NCI-H2107 treated with DMSO at 0.1 percent for 48 hours (cell line): ENCODE data around the gene UQCRQ.

ENCODE experiments used
- DNase-seq: peaks from one replicate; lab custom pipeline; 2025; ENCODE audit not compliant: unreplicated experiment; lab: John Stamatoyannopoulos, UW

The UQCRQ gene

DNA sequence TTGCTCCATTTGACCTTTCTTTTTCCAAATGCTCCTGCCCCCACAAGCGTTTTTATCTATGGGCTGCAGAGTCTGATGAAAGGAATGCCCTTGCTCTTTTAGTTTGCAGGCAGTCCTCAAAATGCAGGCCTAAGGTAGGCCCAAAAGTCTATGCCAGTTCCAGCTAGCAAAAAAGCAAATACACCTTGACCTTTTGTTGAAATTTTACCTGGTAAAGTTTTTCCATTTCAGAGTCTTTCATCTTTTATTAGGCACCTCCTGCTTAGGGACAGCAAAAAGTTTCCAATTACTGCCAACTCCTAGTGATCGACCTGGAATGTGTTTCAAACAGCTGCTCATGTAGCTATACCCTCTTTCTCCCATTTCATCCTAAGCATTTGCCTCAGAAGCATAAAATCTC, 4.4 kb downstream of the UQCRQ start:
- DNase-seq: no peak

DNA sequence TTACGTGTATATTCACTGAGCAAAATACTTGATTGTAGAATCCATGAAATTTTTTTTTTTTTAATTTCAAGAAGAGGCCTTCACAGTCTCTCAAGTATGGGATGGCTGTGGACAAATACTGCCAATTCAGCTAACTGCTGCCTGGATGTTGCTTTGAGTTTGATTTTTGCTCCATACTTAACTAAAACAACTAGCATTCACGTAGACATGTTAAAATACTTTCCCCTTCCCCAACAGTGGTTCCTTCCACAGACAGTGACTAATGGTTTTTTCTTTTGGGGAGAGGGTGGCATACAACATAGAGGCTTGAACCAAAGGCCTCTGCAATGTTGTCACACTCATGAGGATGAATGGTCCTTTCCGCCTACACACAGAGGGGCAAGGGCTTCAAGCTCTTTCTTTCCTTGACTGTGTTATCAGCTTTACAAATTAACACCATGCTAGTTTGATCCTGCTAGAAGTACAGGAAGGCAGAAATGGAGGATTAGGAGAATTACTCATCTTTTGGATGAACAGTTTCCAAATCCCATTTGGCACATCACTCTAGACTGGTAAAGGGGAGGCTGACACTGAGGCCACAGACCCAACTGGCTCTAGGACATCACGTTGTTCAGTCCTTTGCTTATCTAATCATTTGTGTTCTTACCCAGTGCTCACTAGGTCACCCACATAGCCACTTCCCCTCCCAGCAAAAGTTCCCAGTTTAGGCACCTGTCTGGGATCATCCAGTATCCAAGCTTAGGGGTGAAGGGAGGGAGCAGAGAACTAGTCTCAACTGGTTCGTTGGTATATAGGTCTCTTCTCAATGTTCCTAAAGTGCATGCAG, 5.2 kb downstream of the UQCRQ start:
- DNase-seq: no peak

DNA sequence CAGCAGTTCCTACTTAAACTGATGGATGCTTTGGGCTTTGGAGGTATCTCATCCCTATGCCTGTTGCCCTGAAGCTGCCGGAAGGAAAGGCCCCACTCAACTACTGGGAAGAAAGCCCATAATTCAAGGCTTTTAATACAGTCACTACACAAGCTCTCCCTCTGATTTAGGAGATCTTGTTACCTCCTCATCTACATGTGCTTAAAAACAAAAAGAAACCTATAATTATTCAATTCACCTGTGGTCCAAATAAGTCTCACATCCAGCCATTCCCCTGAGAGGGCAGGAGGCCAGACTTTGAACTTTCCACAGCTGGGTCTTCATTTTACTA, 6.3 kb downstream of the UQCRQ start:
- DNase-seq: no peak

DNA sequence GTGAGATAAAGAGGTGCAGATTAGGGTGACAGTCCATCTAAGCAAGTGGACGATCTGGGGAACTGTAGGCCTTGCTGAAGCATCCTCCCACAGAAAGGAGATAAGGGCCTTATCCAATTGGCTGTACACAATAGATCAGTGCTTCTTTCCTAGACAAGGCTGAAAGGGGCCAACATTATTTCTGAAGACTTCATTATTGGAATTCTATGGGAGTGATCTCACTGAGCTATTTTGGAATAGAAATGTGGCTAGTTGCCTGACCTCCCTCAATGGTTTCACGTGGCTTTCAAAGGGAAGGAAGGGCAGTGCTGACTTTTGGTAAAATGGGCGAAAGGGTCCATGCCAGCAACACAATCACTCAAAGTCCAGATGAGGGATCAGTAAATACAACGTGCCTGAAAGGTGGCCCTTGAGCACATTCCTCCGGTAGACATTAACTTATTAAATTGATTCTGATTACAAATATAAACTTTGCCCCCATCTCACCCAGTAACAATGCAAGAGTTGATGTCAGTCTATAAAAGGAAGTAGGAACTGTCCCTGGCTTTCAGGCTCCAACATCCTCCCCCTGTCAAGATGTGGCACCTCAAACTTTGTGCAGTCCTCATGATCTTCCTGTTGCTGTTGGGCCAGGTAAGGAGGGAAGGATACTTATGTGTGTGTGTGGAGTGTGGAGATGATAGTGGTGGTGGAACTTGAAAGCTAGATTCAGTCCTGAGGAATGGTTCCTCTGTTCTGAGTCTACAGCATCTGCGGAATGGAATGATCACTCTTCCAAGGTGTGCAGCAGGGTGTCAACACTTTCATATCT, 6.9 kb downstream of the UQCRQ start, which contains the start of gene LEAP2:
Gene LEAP2, plus strand, starts transcription at position 550 of the 811 bp plus-strand sequence. Its CDS starts 27 bp downstream, at position 577.
- DNase-seq: no peak

DNA sequence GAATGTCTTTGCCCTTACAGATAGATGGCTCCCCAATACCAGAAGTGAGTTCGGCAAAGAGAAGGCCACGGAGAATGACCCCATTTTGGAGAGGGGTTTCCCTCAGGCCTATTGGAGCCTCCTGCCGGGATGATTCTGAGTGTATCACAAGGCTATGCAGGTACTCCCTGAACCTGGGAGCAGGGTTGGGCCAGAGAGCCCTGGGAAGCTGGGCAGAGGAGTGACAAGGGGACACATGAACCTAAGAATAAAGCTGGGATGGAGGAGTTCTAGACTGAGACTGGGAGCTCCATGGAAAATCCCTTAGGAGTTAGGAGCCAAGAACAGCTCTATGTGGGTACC, 7.5 kb downstream of the UQCRQ start:
- no peak for DNase-seq

DNA sequence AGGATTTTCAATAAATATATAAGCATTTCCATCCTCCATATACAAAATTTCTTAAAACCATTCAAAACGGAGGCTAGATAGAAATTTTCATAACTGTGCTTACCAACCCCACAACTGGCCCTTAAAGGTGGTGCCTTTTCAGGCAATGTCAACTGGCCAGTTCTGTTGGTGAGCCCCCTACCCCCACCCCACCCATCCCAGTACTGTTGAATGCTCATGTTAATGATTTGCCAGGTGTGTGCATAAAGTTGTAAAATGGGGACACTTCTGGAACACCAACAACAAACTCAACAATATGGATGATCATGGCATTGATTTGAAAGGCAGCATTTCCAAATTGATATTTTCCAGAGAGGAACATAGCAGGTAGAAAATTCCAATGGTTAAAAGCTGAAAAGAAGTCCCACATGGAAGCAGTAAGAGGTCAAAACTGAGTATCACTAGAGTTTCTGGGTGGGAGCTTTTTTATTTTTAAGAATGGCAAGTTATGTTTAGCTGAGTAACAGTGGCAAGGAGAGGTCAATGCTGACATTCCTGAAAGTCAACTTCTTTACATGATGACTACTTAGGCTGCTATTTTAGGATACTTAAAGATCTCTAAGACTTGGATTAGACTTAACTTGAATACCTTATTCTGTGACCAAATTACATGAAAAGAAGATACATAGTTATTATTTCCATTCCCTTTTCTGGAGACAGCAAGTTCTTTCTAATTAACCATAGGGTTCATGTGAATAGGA, 9.7 kb downstream of the UQCRQ start:
- no peak for DNase-seq

DNA sequence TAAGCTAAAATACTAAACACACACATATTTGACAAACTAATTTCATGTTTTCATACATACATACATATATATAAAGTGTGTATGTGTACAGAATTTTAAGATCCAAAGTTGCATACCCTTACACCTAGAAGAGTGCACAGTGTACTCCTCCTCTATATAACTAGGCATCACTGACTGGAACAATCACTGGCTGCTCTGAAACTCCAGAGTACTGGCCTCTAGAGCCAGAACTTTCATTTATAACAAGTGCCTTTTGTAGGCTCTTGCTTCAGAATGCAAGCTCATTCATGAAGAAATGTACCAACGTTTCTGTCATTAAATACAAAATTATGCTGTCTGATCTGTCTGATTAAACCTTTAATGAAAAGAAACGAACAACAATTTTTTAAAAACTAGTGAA, 11.0 kb downstream of the UQCRQ start:
- no peak for DNase-seq

DNA sequence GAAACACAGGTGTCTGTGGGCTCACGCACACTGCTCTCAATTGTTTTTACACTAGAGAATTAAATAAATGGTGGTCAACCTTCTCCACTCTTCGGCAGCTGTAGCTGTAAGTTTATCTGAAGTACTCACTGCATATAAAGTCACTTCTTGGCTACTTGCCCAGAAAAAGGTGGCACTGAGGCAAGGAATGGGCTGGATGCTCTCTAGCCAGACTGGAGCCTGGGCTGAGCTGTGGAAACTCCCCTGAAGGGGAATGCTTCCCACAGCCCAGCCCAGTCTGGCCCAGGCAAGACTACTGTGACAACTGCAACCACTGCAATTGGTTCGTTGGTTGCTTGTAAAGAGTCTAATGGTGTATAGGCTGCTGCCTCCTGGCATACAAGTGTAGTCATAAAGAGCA, 11.5 kb downstream of the UQCRQ start:
- DNase-seq: peak; percentile 61

DNA sequence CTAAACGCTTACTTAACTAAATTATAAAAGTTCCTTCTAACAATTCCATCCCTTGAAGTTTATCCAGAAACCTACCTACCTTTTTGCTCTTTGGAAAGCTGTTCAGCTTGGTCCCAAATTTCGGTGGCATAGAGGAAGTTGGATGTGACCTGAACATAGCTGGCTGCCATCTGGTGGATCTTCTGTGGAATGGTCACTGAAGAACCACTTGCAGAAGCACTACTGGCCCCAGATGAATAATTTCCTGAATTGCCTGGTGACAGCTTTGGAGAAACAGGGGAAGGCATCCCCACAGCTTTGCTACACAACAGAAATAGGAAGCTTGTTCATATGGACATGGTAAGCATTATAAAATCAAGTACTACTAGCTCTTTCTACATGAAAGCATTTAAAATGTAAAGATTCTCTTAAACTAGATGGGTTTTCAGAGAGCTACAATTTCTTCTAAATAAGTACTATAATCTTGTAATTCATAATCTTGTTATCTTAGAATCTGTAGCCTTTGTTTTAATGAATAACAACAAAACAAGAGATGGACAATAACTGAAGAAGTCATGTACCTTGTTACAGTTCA, 16.9 kb downstream of the UQCRQ start:
- peak; percentile 14 for DNase-seq

DNA sequence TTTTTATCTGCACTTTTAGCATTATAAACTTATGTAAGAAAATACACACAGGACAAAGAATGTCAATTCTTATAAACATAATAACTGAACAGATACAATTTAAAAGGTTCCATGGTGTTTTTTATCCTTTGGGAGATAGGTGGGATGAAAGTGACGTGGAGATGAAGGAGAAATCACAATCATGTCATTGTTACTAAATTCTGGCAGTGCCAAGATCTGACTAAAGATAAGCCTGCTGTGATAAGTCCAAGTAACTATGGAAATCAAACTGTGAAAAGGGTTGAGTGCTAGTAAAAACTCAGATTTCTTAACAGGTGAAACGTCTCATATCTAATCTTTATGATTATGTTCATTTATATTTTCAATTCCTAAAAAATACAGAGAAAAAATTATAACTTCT, 18.1 kb downstream of the UQCRQ start:
- no peak for DNase-seq

DNA sequence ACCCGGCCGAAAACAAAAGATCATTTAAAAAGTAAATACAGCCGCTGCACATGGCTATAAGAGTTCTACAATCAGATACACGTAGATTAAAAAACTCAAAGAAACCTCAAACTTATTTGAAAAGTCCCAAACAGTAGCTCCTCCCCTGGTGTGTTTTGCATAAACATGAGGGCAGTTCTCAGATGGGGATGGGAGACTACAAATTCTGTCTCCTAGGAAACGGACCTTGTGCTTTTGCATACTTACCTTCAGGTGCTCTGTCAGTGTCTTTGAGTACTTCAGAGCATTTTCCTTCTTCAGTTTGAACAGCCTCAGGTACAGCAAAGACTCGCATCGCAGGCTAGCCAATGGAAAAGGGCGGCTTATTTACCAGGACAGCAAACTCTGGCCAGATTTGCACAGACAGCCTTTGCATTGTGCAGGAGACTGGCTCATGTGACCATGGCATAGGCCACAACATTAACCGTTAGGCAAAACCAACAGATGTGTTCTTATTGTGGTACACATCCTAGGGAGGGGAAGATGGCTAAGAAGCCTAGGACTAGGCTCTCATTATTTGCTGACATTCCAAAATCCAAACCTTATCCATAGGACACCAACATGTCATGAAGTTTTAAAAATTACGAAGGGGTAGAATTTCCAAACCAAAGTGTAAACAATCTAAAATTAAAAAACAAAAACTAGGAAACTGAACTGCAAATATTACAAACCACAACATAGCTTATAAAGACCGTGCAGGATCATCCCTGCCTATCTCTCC, 19.8 kb downstream of the UQCRQ start:
- DNase-seq: no peak

DNA sequence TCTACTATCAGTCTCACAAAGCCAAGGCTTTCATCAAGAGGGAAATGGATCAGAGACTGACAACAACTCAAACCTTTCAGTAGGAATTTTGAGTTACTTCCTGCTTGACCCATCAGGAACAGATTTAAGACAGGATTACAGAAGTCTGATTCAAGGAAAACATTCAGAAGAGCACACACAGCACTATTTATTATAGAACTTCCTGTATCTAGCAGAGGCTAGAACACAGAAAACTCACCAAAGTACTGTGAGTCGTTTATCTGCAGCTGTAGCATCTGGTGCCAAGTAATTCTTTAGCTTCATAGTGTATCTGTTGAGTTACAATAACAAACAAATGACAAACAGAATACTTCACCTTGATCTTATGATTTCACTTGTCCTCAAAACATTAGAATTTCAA, 20.8 kb downstream of the UQCRQ start:
- no peak for DNase-seq

DNA sequence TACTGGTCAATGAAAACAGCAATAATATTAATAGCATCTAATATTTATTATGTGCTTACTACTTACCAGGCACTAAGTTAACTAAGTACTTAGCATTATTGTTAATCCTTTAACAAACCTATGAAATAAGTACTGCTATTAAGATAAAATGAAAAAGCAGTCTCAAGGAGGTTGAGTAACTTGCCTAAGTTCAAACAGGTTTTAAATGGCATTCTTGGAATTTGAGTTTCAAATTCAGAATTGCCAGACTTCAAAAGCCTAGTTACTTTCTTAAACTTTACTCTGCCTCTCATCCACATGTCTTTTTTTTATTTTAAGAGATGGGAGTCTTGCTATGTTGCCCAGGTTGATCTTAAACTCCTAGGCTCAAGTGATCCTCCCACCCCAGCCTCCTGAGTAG, 23.1 kb downstream of the UQCRQ start:
- DNase-seq: no peak

DNA sequence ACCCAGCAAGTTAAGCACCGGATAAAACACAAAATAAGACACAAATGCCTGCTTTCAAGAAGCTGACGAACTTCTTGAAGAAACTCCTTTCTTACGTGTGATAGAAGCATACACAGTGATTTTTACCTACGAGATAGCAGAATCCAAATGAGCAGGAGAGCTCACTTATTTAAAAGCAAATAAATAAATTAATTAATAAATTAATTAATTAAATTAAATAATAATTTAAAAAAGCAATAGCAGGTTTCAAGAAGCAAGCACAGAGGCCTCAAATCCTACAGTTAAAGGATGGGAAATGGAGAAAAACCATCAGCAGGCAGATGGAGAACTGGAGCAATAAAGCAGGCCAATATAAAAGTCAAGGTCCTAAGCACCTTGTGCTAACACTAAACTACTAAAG, 24.4 kb downstream of the UQCRQ start:
- DNase-seq: no peak

DNA sequence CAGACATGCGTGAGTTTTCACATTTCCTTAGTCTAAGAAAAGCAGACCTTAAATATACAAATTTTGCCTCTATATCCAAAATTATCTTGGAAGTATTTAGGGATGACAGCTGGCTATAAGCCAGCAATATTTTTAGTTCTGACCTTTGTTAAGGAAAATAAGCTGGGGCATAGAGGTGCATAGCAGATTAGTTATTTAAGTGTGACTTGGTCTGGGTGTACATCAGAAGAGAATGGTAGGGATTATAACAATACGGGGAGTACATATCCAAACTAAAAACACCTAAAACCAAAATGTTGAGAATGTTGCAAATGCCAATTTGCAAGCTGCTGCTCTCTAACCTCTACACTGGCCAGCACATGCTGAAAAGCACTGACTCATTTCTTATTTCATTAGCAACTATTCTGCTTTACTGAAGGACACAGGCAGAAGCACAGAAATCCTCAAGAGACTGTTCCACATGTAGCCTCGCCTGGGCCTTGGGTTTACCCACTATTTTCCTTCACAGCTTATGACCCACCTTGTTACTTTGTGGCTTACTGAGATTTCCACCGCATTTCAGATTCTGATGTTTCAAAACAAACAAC, 29.4 kb downstream of the UQCRQ start:
- no peak for DNase-seq

DNA sequence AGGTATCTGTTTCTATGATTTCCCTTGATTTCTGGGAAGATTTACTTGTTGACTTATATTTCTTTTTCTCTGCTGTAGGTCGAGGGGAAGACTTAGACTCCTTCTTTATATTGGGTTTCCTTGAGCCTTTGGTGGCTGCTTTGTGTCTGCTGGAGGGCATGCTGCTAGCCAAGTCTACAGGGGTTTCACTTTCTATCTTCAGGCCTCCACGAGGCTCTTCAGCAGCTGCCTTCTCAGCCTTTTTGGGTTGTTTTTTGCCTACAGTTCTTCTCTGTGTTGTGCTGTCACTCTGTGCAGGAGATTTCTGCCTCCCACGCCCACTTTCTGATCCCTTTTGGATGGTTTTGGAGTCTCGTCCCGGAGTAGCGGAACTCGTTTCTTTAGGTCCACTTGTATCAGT, 30.2 kb downstream of the UQCRQ start:
- no peak for DNase-seq

DNA sequence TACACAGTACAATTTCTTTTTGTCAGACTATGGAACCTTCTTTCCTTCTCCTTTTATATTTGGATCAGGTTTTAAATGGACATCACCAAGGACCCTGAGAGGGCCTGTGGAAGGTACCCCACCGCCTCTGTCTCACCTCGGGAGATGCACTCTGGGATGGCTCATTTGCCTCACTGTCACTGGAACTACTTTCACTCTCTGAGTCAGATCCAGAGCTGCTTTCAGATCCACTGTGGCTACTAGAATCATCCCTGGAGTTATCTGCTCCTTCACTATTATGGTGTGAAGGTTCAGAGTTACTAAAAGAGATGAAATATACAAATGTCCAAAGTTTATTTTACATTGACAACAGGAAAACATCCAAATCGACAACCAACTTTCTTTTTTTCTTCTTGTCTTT, 31.7 kb downstream of the UQCRQ start:
- no peak for DNase-seq

DNA sequence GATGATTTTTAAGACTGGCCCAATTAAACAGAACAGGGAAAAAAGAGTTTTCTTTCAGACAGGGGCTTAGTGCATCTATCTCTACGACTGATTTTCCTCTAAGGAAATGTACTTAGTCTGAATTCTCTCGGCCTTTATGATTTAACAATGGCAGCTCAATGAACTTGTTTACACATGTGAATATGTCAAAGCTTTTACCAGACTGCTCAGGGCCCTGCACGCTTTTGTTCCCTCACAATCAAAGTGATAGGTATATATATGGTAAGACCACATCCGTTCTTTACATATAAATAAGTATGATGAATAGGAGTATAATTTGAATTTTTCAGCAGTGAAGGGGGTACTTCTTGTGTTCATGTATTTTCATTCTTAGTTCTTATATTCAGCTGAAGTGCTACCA, 34.6 kb downstream of the UQCRQ start:
- no peak for DNase-seq

DNA sequence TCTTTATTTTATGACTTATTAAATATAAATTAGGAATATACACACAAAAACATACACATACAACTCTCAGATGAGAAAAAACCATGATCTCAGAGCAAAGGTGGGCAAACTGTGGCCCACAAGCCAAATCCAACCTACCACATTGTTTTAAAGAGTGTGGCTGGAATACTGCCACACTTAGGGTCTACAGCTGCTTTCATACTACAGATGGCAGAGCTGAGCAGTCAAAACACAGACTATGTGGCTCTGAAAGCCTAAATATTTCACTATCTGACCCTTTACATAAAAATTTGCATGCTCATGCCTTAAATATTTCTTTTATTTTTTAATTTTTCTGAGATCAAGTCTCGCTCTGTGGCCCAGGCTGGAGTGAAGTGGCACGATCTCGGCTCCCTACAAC, 35.3 kb downstream of the UQCRQ start:
- no peak for DNase-seq

DNA sequence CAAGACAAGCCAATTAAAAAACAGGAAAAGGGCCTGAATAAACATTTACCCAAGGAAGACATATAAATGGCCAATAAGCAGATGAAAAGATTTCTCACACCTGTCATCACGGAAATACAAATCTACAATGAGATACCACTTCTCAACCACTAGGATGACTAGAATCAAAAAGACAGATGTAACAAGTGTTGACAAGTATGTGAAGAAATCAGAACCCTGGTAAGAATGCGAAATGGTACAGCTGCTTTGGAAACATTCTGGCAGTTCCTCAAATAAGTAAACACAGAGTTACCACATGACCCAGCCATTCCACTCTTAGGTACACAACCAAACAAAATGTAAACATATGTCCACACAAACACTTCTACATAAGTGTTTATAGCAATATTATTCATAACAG, 39.5 kb downstream of the UQCRQ start:
- DNase-seq: no peak
